ENCODE measurements around the gene VAV2. TPM values are rescaled to one million over a fixed set of nuclear protein-coding genes. Genes with fewer than 3 reads are reported as not detected.

Gene VAV2
- total RNA-seq: 22.5 and 24.4 TPM in 2 replicates

GRCh38 chr9:133991964-133992779, at the start of gene VAV2:
Gene VAV2, minus strand, starts transcription at chr9:133992324. Its CDS starts 46 bp downstream, at chr9:133992278.

GRCh38 chr9:134024828-134025605, 32.9 kb upstream of the VAV2 start, which contains the start of gene BRD3OS:
Gene BRD3OS, plus strand, starts transcription at chr9:134025481. Its CDS starts 1,267 bp downstream, at chr9:134026748.

GRCh38 chr9:133737774-133738639, 254.1 kb downstream of the VAV2 start, which contains the start of gene SARDH:
Gene SARDH, minus strand, starts transcription at chr9:133738352. Its CDS starts 4,179 bp downstream, at chr9:133734173.

Other genes starting within 250 kb of the VAV2 start
- gene BRD3OS, start 33.2 kb upstream of the VAV2 start, total RNA-seq: 10.8 and 11.3 TPM in 2 replicates
- 6.6 and 7.3 TPM in 2 replicates for gene BRD3, start 75.7 kb upstream of the VAV2 start, total RNA-seq
- gene WDR5, start 143.8 kb upstream of the VAV2 start, total RNA-seq: 24.1 and 37.4 TPM in 2 replicates
- not detected in 2 replicates for gene RNU6ATAC, start 172.2 kb upstream of the VAV2 start, total RNA-seq

All from hair follicular keratinocyte (primary cell).